GM12878 (cell line): ENCODE data around the gene ALDH6A1. TPM values are rescaled to one million over a fixed set of nuclear protein-coding genes. Genes with fewer than 3 reads are reported as not detected.

Experiments used
- ATF3 ChIP-seq: IDR thresholded peaks from 2 replicates; pipeline ENCODE4 v1.6.1; 2011; ENCODE audit warnings: low read depth, mild to moderate bottlenecking, low read length, moderate library complexity, borderline replicate concordance; ENCODE audit errors: extremely low read depth
- E4F1 ChIP-seq: fragments of 450-650 bp; IDR thresholded peaks from 2 replicates; pipeline ENCODE4 v1.6.1; 2018; ENCODE audit warnings: borderline replicate concordance, mild to moderate bottlenecking; ENCODE audit not compliant: partially characterized antibody
- ELK1 ChIP-seq: IDR thresholded peaks from 2 replicates; pipeline ENCODE4 v1.6.1; 2012; ENCODE audit warnings: low read depth, low read length, improper control_type of control experiment
- KLF5 ChIP-seq: fragments of 450-650 bp; IDR thresholded peaks from 2 replicates; pipeline ENCODE4 v1.6.1; 2014; ENCODE audit warnings: mild to moderate bottlenecking; ENCODE audit not compliant: partially characterized antibody
- MYB ChIP-seq: fragments of 150-350 bp; IDR thresholded peaks from 2 replicates; pipeline ENCODE4 v1.6.1; 2014; ENCODE audit warnings: mild to moderate bottlenecking, low read depth, low read length, borderline replicate concordance
- PML ChIP-seq: IDR thresholded peaks from 2 replicates; pipeline ENCODE4 v1.6.1; 2012; ENCODE audit warnings: low read length, inconsistent platforms
- RAD21 ChIP-seq: IDR thresholded peaks from 2 replicates; pipeline ENCODE4 v1.6.1; 2011; ENCODE audit warnings: mild to moderate bottlenecking, low read depth, low read length, moderate library complexity; ENCODE audit not compliant: insufficient read depth
- RAD51 ChIP-seq: fragments of 450-650 bp; IDR thresholded peaks from 2 replicates; pipeline ENCODE4 v1.6.1; 2016; ENCODE audit warnings: moderate library complexity, mild to moderate bottlenecking, inconsistent platforms
- SIX5 ChIP-seq: IDR thresholded peaks from 2 replicates; pipeline ENCODE4 v1.6.1; 2011; ENCODE audit warnings: mild to moderate bottlenecking, low read depth, low read length, moderate library complexity; ENCODE audit not compliant: severe bottlenecking
- SREBF2 ChIP-seq: IDR thresholded peaks from 2 replicates; pipeline ENCODE4 v1.6.1; 2012; ENCODE audit warnings: mild to moderate bottlenecking, low read length
- ZBED1 ChIP-seq: IDR thresholded peaks from 2 replicates; pipeline ENCODE4 v1.6.1; 2016; ENCODE audit warnings: borderline replicate concordance
- polyA plus RNA-seq, 11 experiments: library from polyadenylated mRNA; depleted of rRNA in 4 of 11; unstranded in 6 of 11; stranded (reverse) in 5 of 11; fragments of >200 nt; fragmentation: Nextera tagmentation in 4 of 11; fragmentation: Illumina TruSeq in 1 of 11; extraction: Ambion mirVana in 4 of 11; extraction: Trizol in 1 of 11; gene quantifications; 1 replicate in 1 of 11; 2 replicates in 10 of 11; pipeline versions ENCODE4 v1.2.1 to v1.2.3, GENCODE V29; 2011 to 2016; ENCODE audit warnings: inconsistent platforms in 2 of 11, missing spikeins in 2 of 11, low read depth in 1 of 11
- total RNA-seq, 4 experiments: library from RNA; depleted of rRNA in 3 of 4; stranded (reverse); fragments of >200 nt in 3 of 4; fragmentation: Illumina TruSeq in 1 of 4; extraction: Trizol in 1 of 4; gene quantifications; 2 replicates each; pipeline versions ENCODE4 v1.2.1 to v1.2.3, GENCODE V29; 2013 to 2021
- TF ChIP-seq, protein P1 (sequence below): fragments of 450-650 bp; formaldehyde crosslinking; IDR thresholded peaks from 2 replicates; pipeline ENCODE4 v1.4.0; 2022; ENCODE audit warnings: mild to moderate bottlenecking, moderate library complexity
- TF ChIP-seq, protein P2 (sequence below): fragments of 150-350 bp; IDR thresholded peaks from 2 replicates; pipeline ENCODE4 v1.6.1; 2016; ENCODE audit warnings: low read depth, low read length
- TF ChIP-seq, protein P3 (sequence below): fragments of 450-650 bp; IDR thresholded peaks from 2 replicates; pipeline ENCODE4 v1.6.1; 2014; ENCODE audit warnings: mild to moderate bottlenecking

Gene ALDH6A1
- total and polyA plus RNA-seq, 10 of the 15 experiments (the other 5 are each of a cell fraction or from before 2014, with no cell fraction given) = 6.3 to 23.4 (median 9.8) TPM

- TF ChIP-seq MYB = no peak
- TF ChIP-seq ELK1 = no peak
- no peak for TF ChIP-seq SIX5
- no peak for TF ChIP-seq RAD51
- no peak for TF ChIP-seq RAD21
- TF ChIP-seq, protein P1, sequence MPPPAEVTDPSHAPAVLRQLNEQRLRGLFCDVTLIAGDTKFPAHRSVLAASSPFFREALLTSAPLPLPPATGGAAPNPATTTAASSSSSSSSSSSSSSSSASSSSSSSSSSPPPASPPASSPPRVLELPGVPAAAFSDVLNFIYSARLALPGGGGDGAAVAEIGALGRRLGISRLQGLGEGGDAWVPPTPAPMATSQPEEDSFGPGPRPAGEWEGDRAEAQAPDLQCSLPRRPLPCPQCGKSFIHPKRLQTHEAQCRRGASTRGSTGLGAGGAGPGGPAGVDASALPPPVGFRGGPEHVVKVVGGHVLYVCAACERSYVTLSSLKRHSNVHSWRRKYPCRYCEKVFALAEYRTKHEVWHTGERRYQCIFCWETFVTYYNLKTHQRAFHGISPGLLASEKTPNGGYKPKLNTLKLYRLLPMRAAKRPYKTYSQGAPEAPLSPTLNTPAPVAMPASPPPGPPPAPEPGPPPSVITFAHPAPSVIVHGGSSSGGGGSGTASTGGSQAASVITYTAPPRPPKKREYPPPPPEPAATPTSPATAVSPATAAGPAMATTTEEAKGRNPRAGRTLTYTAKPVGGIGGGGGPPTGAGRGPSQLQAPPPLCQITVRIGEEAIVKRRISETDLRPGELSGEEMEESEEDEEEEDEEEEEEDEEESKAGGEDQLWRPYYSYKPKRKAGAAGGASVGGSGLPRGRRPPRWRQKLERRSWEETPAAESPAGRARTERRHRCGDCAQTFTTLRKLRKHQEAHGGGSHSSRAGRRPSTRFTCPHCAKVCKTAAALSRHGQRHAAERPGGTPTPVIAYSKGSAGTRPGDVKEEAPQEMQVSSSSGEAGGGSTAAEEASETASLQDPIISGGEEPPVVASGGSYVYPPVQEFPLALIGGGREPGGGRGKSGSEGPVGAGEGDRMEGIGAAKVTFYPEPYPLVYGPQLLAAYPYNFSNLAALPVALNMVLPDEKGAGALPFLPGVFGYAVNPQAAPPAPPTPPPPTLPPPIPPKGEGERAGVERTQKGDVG (CRISPR knock-in tag) = no peak
- TF ChIP-seq SREBF2 = no peak
- TF ChIP-seq, protein P2, sequence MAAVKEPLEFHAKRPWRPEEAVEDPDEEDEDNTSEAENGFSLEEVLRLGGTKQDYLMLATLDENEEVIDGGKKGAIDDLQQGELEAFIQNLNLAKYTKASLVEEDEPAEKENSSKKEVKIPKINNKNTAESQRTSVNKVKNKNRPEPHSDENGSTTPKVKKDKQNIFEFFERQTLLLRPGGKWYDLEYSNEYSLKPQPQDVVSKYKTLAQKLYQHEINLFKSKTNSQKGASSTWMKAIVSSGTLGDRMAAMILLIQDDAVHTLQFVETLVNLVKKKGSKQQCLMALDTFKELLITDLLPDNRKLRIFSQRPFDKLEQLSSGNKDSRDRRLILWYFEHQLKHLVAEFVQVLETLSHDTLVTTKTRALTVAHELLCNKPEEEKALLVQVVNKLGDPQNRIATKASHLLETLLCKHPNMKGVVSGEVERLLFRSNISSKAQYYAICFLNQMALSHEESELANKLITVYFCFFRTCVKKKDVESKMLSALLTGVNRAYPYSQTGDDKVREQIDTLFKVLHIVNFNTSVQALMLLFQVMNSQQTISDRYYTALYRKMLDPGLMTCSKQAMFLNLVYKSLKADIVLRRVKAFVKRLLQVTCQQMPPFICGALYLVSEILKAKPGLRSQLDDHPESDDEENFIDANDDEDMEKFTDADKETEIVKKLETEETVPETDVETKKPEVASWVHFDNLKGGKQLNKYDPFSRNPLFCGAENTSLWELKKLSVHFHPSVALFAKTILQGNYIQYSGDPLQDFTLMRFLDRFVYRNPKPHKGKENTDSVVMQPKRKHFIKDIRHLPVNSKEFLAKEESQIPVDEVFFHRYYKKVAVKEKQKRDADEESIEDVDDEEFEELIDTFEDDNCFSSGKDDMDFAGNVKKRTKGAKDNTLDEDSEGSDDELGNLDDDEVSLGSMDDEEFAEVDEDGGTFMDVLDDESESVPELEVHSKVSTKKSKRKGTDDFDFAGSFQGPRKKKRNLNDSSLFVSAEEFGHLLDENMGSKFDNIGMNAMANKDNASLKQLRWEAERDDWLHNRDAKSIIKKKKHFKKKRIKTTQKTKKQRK = no peak
- TF ChIP-seq KLF5 = no peak
- no peak for TF ChIP-seq ATF3
- TF ChIP-seq PML = peak; percentile 48; the same call in 1 of the 2 replicates
- no peak for TF ChIP-seq E4F1
- TF ChIP-seq, protein P3, sequence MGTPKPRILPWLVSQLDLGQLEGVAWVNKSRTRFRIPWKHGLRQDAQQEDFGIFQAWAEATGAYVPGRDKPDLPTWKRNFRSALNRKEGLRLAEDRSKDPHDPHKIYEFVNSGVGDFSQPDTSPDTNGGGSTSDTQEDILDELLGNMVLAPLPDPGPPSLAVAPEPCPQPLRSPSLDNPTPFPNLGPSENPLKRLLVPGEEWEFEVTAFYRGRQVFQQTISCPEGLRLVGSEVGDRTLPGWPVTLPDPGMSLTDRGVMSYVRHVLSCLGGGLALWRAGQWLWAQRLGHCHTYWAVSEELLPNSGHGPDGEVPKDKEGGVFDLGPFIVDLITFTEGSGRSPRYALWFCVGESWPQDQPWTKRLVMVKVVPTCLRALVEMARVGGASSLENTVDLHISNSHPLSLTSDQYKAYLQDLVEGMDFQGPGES = no peak
- TF ChIP-seq ZBED1 = no peak
Measured at GRCh38 chr14:74085828-74086227, 1.6 kb upstream of the ALDH6A1 start (continued).
